GM23338 (cell line): Measurements from ENCODE around the gene LHX1.

Experiments
- CREB1 ChIP-seq: fragments of 250-450 bp; sonication (Bioruptor Pico); IDR thresholded peaks from 2 replicates; pipeline ENCODE4 v1.5.0; 2020; ENCODE audit warnings: low read depth, mild to moderate bottlenecking, moderate library complexity
- EZH2 ChIP-seq: fragments of 200-600 bp; sonication (generic); IDR thresholded peaks from one replicate; pipeline ENCODE4 v1.8.0; 2017; ENCODE audit warnings: antibody characterized with exemption, mild to moderate bottlenecking, low read depth; ENCODE audit not compliant: unreplicated experiment
- EZH2phosphoT487 ChIP-seq: fragments of 200-600 bp; sonication (generic); IDR thresholded peaks from one replicate; pipeline ENCODE4 v1.8.1; 2018; ENCODE audit warnings: antibody characterized with exemption; ENCODE audit not compliant: unreplicated experiment
- NANOG ChIP-seq: IDR thresholded peaks from 2 replicates; pipeline ENCODE4 v1.6.1; 2016; ENCODE audit warnings: antibody characterized with exemption, borderline replicate concordance
- POLR2AphosphoS5 ChIP-seq: IDR thresholded peaks from 2 replicates; pipeline ENCODE4 v1.6.1; 2016; ENCODE audit warnings: antibody characterized with exemption, low read depth
- STAT1 ChIP-seq: IDR thresholded peaks from one replicate; pipeline ENCODE4 v1.6.1; 2016; ENCODE audit warnings: antibody characterized with exemption; ENCODE audit not compliant: unreplicated experiment
- ZNF114 ChIP-seq: fragments of 250-450 bp; sonication (Bioruptor Pico); IDR thresholded peaks from 2 replicates; pipeline ENCODE4 v1.5.0; 2020; ENCODE audit warnings: mild to moderate bottlenecking, moderate library complexity
- ZNF331 ChIP-seq: fragments of 250-450 bp; sonication (Bioruptor Pico); IDR thresholded peaks from 2 replicates; pipeline ENCODE4 v1.5.0; 2020; ENCODE audit warnings: low read depth, mild to moderate bottlenecking, moderate library complexity
- TF ChIP-seq, protein P1 (sequence below), 2 experiments: fragments of 200-600 bp in 1 of 2; sonication (generic) in 1 of 2; conservative IDR thresholded peaks; 2 replicates each; pipeline versions ENCODE4 v1.5.1 to v1.6.1; 2016 to 2017; ENCODE audit warnings: antibody characterized with exemption in 2 of 2, low read depth in 2 of 2, mild to moderate bottlenecking in 2 of 2, moderate library complexity in 1 of 2
- TF ChIP-seq, protein P2 (sequence below): IDR thresholded peaks from one replicate; pipeline ENCODE4 v1.6.1; 2018; ENCODE audit warnings: antibody characterized with exemption; ENCODE audit not compliant: unreplicated experiment

GRCh38 chr17:36942631-36943125, 5.4 kb downstream of the LHX1 start:
- TF ChIP-seq, protein P1, sequence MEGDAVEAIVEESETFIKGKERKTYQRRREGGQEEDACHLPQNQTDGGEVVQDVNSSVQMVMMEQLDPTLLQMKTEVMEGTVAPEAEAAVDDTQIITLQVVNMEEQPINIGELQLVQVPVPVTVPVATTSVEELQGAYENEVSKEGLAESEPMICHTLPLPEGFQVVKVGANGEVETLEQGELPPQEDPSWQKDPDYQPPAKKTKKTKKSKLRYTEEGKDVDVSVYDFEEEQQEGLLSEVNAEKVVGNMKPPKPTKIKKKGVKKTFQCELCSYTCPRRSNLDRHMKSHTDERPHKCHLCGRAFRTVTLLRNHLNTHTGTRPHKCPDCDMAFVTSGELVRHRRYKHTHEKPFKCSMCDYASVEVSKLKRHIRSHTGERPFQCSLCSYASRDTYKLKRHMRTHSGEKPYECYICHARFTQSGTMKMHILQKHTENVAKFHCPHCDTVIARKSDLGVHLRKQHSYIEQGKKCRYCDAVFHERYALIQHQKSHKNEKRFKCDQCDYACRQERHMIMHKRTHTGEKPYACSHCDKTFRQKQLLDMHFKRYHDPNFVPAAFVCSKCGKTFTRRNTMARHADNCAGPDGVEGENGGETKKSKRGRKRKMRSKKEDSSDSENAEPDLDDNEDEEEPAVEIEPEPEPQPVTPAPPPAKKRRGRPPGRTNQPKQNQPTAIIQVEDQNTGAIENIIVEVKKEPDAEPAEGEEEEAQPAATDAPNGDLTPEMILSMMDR (conservative IDR thresholded peaks at IDR 0.05; ENCODE audit: low read depth in 2 of 2), result no peak
- TF ChIP-seq ZNF114 (CRISPR knock-in tag) (no peak), ZNF331 (CRISPR knock-in tag) (no peak), POLR2AphosphoS5 (no peak), EZH2 (no peak), EZH2phosphoT487 (no peak), STAT1 (no peak), NANOG (no peak), CREB1 (CRISPR knock-in tag) (no peak)
- TF ChIP-seq, protein P2, sequence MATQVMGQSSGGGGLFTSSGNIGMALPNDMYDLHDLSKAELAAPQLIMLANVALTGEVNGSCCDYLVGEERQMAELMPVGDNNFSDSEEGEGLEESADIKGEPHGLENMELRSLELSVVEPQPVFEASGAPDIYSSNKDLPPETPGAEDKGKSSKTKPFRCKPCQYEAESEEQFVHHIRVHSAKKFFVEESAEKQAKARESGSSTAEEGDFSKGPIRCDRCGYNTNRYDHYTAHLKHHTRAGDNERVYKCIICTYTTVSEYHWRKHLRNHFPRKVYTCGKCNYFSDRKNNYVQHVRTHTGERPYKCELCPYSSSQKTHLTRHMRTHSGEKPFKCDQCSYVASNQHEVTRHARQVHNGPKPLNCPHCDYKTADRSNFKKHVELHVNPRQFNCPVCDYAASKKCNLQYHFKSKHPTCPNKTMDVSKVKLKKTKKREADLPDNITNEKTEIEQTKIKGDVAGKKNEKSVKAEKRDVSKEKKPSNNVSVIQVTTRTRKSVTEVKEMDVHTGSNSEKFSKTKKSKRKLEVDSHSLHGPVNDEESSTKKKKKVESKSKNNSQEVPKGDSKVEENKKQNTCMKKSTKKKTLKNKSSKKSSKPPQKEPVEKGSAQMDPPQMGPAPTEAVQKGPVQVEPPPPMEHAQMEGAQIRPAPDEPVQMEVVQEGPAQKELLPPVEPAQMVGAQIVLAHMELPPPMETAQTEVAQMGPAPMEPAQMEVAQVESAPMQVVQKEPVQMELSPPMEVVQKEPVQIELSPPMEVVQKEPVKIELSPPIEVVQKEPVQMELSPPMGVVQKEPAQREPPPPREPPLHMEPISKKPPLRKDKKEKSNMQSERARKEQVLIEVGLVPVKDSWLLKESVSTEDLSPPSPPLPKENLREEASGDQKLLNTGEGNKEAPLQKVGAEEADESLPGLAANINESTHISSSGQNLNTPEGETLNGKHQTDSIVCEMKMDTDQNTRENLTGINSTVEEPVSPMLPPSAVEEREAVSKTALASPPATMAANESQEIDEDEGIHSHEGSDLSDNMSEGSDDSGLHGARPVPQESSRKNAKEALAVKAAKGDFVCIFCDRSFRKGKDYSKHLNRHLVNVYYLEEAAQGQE, result no peak
